ENCODE data around the gene ACBD6.

Gene ACBD6

GRCh38 chr1:180352021-180352420 is 150.4 kb downstream of the ACBD6 start:
- DNase-seq (ENCODE audit: low read depth in 1 of 2, low spot score in 1 of 2), result no peak
- no peak overlapping the region for H3K27ac ChIP-seq (replicated peaks)
- TF ChIP-seq POLR2AphosphoS5 (IDR thresholded peaks at IDR 0.05; ENCODE audit: low read depth), result no peak
- TF ChIP-seq, protein P1, sequence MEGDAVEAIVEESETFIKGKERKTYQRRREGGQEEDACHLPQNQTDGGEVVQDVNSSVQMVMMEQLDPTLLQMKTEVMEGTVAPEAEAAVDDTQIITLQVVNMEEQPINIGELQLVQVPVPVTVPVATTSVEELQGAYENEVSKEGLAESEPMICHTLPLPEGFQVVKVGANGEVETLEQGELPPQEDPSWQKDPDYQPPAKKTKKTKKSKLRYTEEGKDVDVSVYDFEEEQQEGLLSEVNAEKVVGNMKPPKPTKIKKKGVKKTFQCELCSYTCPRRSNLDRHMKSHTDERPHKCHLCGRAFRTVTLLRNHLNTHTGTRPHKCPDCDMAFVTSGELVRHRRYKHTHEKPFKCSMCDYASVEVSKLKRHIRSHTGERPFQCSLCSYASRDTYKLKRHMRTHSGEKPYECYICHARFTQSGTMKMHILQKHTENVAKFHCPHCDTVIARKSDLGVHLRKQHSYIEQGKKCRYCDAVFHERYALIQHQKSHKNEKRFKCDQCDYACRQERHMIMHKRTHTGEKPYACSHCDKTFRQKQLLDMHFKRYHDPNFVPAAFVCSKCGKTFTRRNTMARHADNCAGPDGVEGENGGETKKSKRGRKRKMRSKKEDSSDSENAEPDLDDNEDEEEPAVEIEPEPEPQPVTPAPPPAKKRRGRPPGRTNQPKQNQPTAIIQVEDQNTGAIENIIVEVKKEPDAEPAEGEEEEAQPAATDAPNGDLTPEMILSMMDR (IDR thresholded peaks at IDR 0.05; ENCODE audit: insufficient read depth, low read length), result no peak
- no peak for TF ChIP-seq REST (IDR thresholded peaks at IDR 0.05; ENCODE audit: insufficient replicate concordance, low read depth)
- no peak for TF ChIP-seq GABPA (IDR thresholded peaks at IDR 0.05; ENCODE audit: low read depth)
- TF ChIP-seq SPI1 (IDR thresholded peaks at IDR 0.05; ENCODE audit: borderline replicate concordance, low read depth), result no peak
- no peak overlapping the region for H3K4me3 ChIP-seq (replicated peaks; ENCODE audit: insufficient read depth, low read length)
- no peaks in the 10 kb centered on the region for H3K27me3 ChIP-seq (ENCODE audit: insufficient read depth, poor library complexity, severe bottlenecking)

DNA sequence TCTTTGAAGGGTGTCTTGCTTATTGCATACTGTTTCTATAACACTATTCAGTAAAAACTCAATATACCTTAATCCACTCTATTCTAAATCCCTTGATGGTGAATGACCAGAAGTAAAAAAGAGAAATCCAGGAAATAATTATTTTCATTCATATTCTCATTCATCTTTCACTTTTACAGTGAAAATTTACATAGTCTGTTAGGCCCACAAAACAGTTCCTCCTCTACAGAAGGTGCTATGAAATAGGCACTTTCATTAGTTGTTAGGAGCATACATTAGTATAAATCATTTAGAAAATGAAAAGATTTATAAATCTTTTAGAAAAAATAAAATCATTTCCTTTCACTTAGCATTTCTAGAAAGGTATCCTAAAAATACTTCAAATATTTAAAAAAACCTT is 157.2 kb downstream of the ACBD6 start:
- no peak overlapping the region for H3K4me3 ChIP-seq (replicated peaks; ENCODE audit: insufficient read depth, low read length)
- no peaks in the 10 kb centered on the region for H3K27me3 ChIP-seq (ENCODE audit: insufficient read depth, poor library complexity, severe bottlenecking)
- no peak for DNase-seq (ENCODE audit: low read depth in 1 of 2, low spot score in 1 of 2)
- TF ChIP-seq POLR2AphosphoS5 (IDR thresholded peaks at IDR 0.05; ENCODE audit: low read depth) (no peak), SPI1 (IDR thresholded peaks at IDR 0.05; ENCODE audit: borderline replicate concordance, low read depth) (no peak), GABPA (IDR thresholded peaks at IDR 0.05; ENCODE audit: low read depth) (no peak), REST (IDR thresholded peaks at IDR 0.05; ENCODE audit: insufficient replicate concordance, low read depth) (no peak)
- TF ChIP-seq, protein P1 (IDR thresholded peaks at IDR 0.05; ENCODE audit: insufficient read depth, low read length), result no peak
- H3K27ac ChIP-seq (replicated peaks), result no peak overlapping the region

- no peaks in the 10 kb centered on the region for H3K27me3 ChIP-seq (ENCODE audit: insufficient read depth, poor library complexity, severe bottlenecking)
- H3K4me3 ChIP-seq (replicated peaks; ENCODE audit: insufficient read depth, low read length), result no peak overlapping the region
- no peak overlapping the region for H3K27ac ChIP-seq (replicated peaks)
- DNase-seq (ENCODE audit: low read depth in 1 of 2, low spot score in 1 of 2), result peak; percentile 22 to 76
- TF ChIP-seq POLR2AphosphoS5 (IDR thresholded peaks at IDR 0.05; ENCODE audit: low read depth) (no peak), GABPA (IDR thresholded peaks at IDR 0.05; ENCODE audit: low read depth) (no peak), SPI1 (IDR thresholded peaks at IDR 0.05; ENCODE audit: borderline replicate concordance, low read depth) (no peak), REST (IDR thresholded peaks at IDR 0.05; ENCODE audit: insufficient replicate concordance, low read depth) (no peak)
- TF ChIP-seq, protein P1 (IDR thresholded peaks at IDR 0.05; ENCODE audit: insufficient read depth, low read length), result no peak
These were observed 158.2 kb downstream of the ACBD6 start for GRCh38 chr1:180343921-180344769.
